Mesenchymal stem cell (in vitro differentiated cells and primary cell): ENCODE results near the gene FUT4.
"Not testable (repeated sequence)": the region's sequence is repeated elsewhere in the genome, so short reads cannot be mapped to it uniquely, and the experiment has no call there.

Experiments
- DNase-seq: peaks from one replicate; pipeline ENCODE4 v3.0.0-alpha.2; 2013
- H2AFZ ChIP-seq: one replicate; pipeline ENCODE4 v1.6.1; 2013; ENCODE audit warnings: low read depth, mild to moderate bottlenecking, control low read depth, inconsistent platforms, low read length, moderate library complexity
- H2AK5ac ChIP-seq: 2 replicates; pipeline ENCODE4 v1.6.1; 2013; ENCODE audit warnings: low read length, moderate library complexity, mild to moderate bottlenecking, inconsistent platforms; ENCODE audit not compliant: severe bottlenecking
- H2BK120ac ChIP-seq: one replicate; pipeline ENCODE4 v1.6.1; 2013; ENCODE audit warnings: low read depth, mild to moderate bottlenecking, inconsistent platforms, low read length, moderate library complexity
- H2BK12ac ChIP-seq, 2 experiments: one replicate each; pipeline ENCODE4 v1.6.1; 2013; ENCODE audit warnings: inconsistent platforms in 2 of 2, low read length in 2 of 2, mild to moderate bottlenecking in 2 of 2, moderate library complexity in 2 of 2, control low read depth in 1 of 2
- H2BK15ac ChIP-seq: one replicate; pipeline ENCODE4 v1.6.1; 2013; ENCODE audit warnings: mild to moderate bottlenecking, low read depth, inconsistent platforms; ENCODE audit not compliant: poor library complexity, severe bottlenecking
- H2BK5ac ChIP-seq: 2 replicates; pipeline ENCODE4 v1.6.1; 2013; ENCODE audit warnings: low read depth, mild to moderate bottlenecking, low read length, control low read depth, inconsistent platforms; ENCODE audit not compliant: poor library complexity, severe bottlenecking
- H3K14ac ChIP-seq, 2 experiments: one replicate each; pipeline ENCODE4 v1.6.1; 2013; ENCODE audit warnings: inconsistent platforms in 2 of 2, low read length in 2 of 2, control low read depth in 1 of 2, mild to moderate bottlenecking in 1 of 2, moderate library complexity in 1 of 2
- H3K18ac ChIP-seq, 2 experiments: one replicate each; pipeline ENCODE4 v1.6.1; 2013; ENCODE audit warnings: inconsistent platforms in 2 of 2, low read length in 2 of 2, control low read depth in 1 of 2, low read depth in 1 of 2, mild to moderate bottlenecking in 1 of 2
- H3K23ac ChIP-seq, 2 experiments: one replicate each; pipeline ENCODE4 v1.6.1; 2013; ENCODE audit warnings: inconsistent platforms in 2 of 2, low read length in 2 of 2, mild to moderate bottlenecking in 2 of 2, moderate library complexity in 2 of 2, control low read depth in 1 of 2
- H3K27ac ChIP-seq: 2 replicates; pipeline ENCODE4 v1.5.1; 2013; ENCODE audit warnings: mild to moderate bottlenecking, moderate library complexity, low read length, control low read depth, inconsistent platforms; ENCODE audit not compliant: poor library complexity, severe bottlenecking
- H3K27me3 ChIP-seq, 2 experiments: 2 replicates each; pipeline versions ENCODE4 v1.6.1 to v1.7.0; 2013; ENCODE audit warnings: low read length in 2 of 2, mild to moderate bottlenecking in 2 of 2, moderate library complexity in 2 of 2, control low read depth in 1 of 2, inconsistent platforms in 1 of 2; ENCODE audit not compliant: control insufficient read depth in 1 of 2, insufficient read depth in 1 of 2
- H3K36me3 ChIP-seq, 2 experiments: 2 replicates each; pipeline versions ENCODE4 v1.6.1 to v1.7.0; 2013; ENCODE audit warnings: low read length in 2 of 2, control low read depth in 1 of 2, inconsistent platforms in 1 of 2, low read depth in 1 of 2, mild to moderate bottlenecking in 1 of 2; ENCODE audit not compliant: insufficient read depth in 2 of 2, control insufficient read depth in 1 of 2
- H3K4ac ChIP-seq, 2 experiments: one replicate each; pipeline ENCODE4 v1.6.1; 2013; ENCODE audit warnings: inconsistent platforms in 2 of 2, low read length in 2 of 2, mild to moderate bottlenecking in 2 of 2, moderate library complexity in 2 of 2, control low read depth in 1 of 2, low read depth in 1 of 2
- H3K4me1 ChIP-seq: 2 replicates; pipeline ENCODE4 v1.6.1; 2013; ENCODE audit warnings: low read depth, low read length, control low read depth; ENCODE audit not compliant: control insufficient read depth, insufficient read depth
- H3K4me2 ChIP-seq: 2 replicates; pipeline ENCODE4 v1.6.1; 2013; ENCODE audit warnings: low read length, mild to moderate bottlenecking, inconsistent platforms; ENCODE audit not compliant: poor library complexity, severe bottlenecking
- H3K4me3 ChIP-seq, 2 experiments: 2 replicates each; pipeline versions ENCODE4 v1.5.1 to v1.7.0; 2013; ENCODE audit warnings: low read length in 2 of 2, mild to moderate bottlenecking in 2 of 2, control low read depth in 1 of 2, low read depth in 1 of 2; ENCODE audit not compliant: insufficient read depth in 1 of 2
- H3K79me1 ChIP-seq: replicated peaks from 2 replicates; pipeline ENCODE4 v1.6.1; 2013; ENCODE audit warnings: mild to moderate bottlenecking, control low read depth, low read length, inconsistent platforms; ENCODE audit not compliant: poor library complexity, severe bottlenecking
- H3K9ac ChIP-seq: 2 replicates; pipeline ENCODE4 v1.7.0; 2013; ENCODE audit warnings: mild to moderate bottlenecking, low read length, moderate library complexity
- H3K9me3 ChIP-seq: 2 replicates; pipeline ENCODE4 v1.7.0; 2013; ENCODE audit warnings: mild to moderate bottlenecking, low read length; ENCODE audit not compliant: control insufficient read depth
- H4K8ac ChIP-seq: one replicate; pipeline ENCODE4 v1.6.1; 2013; ENCODE audit warnings: inconsistent platforms, mild to moderate bottlenecking, low read length, moderate library complexity
- H4K91ac ChIP-seq: one replicate; pipeline ENCODE4 v1.6.1; 2013; ENCODE audit warnings: mild to moderate bottlenecking, low read length, inconsistent platforms
- WGBS: methylation state at CpG from one replicate; pipeline ENCODE4 v1.1.7; 2013; ENCODE audit warnings: mixed read lengths; 5-methylcytosine and 5-hydroxymethylcytosine counted together

The FUT4 gene

GRCh38 chr11:94572975-94573374, 29.3 kb downstream of the FUT4 start:
- not testable (repeated sequence) for H2BK12ac ChIP-seq, H3K23ac ChIP-seq, H2BK5ac ChIP-seq, H2AFZ ChIP-seq, DNase-seq, H3K36me3 ChIP-seq, H3K18ac ChIP-seq, H3K79me1 ChIP-seq, H3K4me1 ChIP-seq, H4K8ac ChIP-seq, H3K9me3 ChIP-seq, H3K4me3 ChIP-seq, H3K9ac ChIP-seq, H3K27me3 ChIP-seq, H2AK5ac ChIP-seq, H3K14ac ChIP-seq, H2BK15ac ChIP-seq, H3K4me2 ChIP-seq, H2BK120ac ChIP-seq, H3K27ac ChIP-seq, H3K4ac ChIP-seq, H4K91ac ChIP-seq
- WGBS, result no CpG with 5 or more reads among the region's 2 CpGs

- H3K23ac ChIP-seq, result no peak overlapping the region
- H3K4me2 ChIP-seq, result peak overlapping the region; percentile 17
- 71% methylated on average over 13 of the region's 13 CpGs for WGBS
- H3K36me3 ChIP-seq, result no peaks in the 10 kb centered on the region
- no peak overlapping the region for H4K8ac ChIP-seq
- peak overlapping the region; percentile 57 for H3K27ac ChIP-seq
- H3K4ac ChIP-seq, result no peak overlapping the region
- no peaks in the 10 kb centered on the region for H3K9me3 ChIP-seq
- peak overlapping the region; percentile 54 to 72 for H3K18ac ChIP-seq
- H2BK5ac ChIP-seq, result no peak overlapping the region
- H2AFZ ChIP-seq, result no peak overlapping the region
- peak overlapping the region in 1 of 2 experiments; percentile 56 for H3K4me3 ChIP-seq
- H3K14ac ChIP-seq, result no peak overlapping the region
- DNase-seq, result peak; percentile 66
- peaks cover 3% of the 10 kb centered on the region for H3K4me1 ChIP-seq
- peak overlapping the region in 1 of 2 experiments; percentile 67 for H2BK12ac ChIP-seq
- no peak overlapping the region for H4K91ac ChIP-seq
- no peak overlapping the region for H2BK120ac ChIP-seq
- no peak overlapping the region for H2BK15ac ChIP-seq
- no peaks in the 10 kb centered on the region for H3K27me3 ChIP-seq
- peak overlapping the region; percentile 52 for H3K9ac ChIP-seq
- no peaks in the 10 kb centered on the region for H3K79me1 ChIP-seq
- H2AK5ac ChIP-seq, result no peak overlapping the region
Observed at GRCh38 chr11:94574193-94574961, 30.7 kb downstream of the FUT4 start.

- no peak overlapping the region for H3K27ac ChIP-seq
- H4K8ac ChIP-seq, result no peak overlapping the region
- H2AK5ac ChIP-seq, result no peak overlapping the region
- H3K4me1 ChIP-seq, result peaks cover 3% of the 10 kb centered on the region
- no peak overlapping the region for H3K9ac ChIP-seq
- H3K4me2 ChIP-seq, result no peak overlapping the region
- H2BK15ac ChIP-seq, result no peak overlapping the region
- no peaks in the 10 kb centered on the region for H3K27me3 ChIP-seq
- H4K91ac ChIP-seq, result no peak overlapping the region
- no peak overlapping the region for H3K14ac ChIP-seq
- H3K4me3 ChIP-seq, result no peak overlapping the region
- no peaks in the 10 kb centered on the region for H3K79me1 ChIP-seq
- 100% methylated on average over 5 of the region's 5 CpGs for WGBS
- no peak overlapping the region for H2AFZ ChIP-seq
- no peak for DNase-seq
- H3K23ac ChIP-seq, result no peak overlapping the region
- no peak overlapping the region for H2BK12ac ChIP-seq
- H3K36me3 ChIP-seq, result no peaks in the 10 kb centered on the region
- H2BK120ac ChIP-seq, result no peak overlapping the region
- no peaks in the 10 kb centered on the region for H3K9me3 ChIP-seq
- H3K18ac ChIP-seq, result no peak overlapping the region
- no peak overlapping the region for H2BK5ac ChIP-seq
- no peak overlapping the region for H3K4ac ChIP-seq
Observed at GRCh38 chr11:94576306-94576705, 32.6 kb downstream of the FUT4 start.

- H3K14ac ChIP-seq, result no peak overlapping the region
- no peak overlapping the region for H3K4ac ChIP-seq
- WGBS, result 69% methylated on average over 3 of the region's 3 CpGs
- no peak for DNase-seq
- no peak overlapping the region for H3K9ac ChIP-seq
- no peak overlapping the region for H2AK5ac ChIP-seq
- H3K27me3 ChIP-seq, result no peaks in the 10 kb centered on the region
- H3K4me1 ChIP-seq, result peaks cover 3% of the 10 kb centered on the region
- no peak overlapping the region for H3K4me2 ChIP-seq
- no peak overlapping the region for H2BK12ac ChIP-seq
- H3K18ac ChIP-seq, result no peak overlapping the region
- no peaks in the 10 kb centered on the region for H3K9me3 ChIP-seq
- H2BK15ac ChIP-seq, result no peak overlapping the region
- no peak overlapping the region for H2BK5ac ChIP-seq
- H4K8ac ChIP-seq, result no peak overlapping the region
- no peak overlapping the region for H2BK120ac ChIP-seq
- no peaks in the 10 kb centered on the region for H3K36me3 ChIP-seq
- no peak overlapping the region for H3K27ac ChIP-seq
- no peak overlapping the region for H2AFZ ChIP-seq
- no peak overlapping the region for H4K91ac ChIP-seq
- no peak overlapping the region for H3K4me3 ChIP-seq
- H3K23ac ChIP-seq, result no peak overlapping the region
- no peaks in the 10 kb centered on the region for H3K79me1 ChIP-seq
Observed at GRCh38 chr11:94577841-94578240, 34.1 kb downstream of the FUT4 start.
